K562 (cell line): ENCODE results near the gene OR10T2. TPM values are rescaled to one million over a fixed set of nuclear protein-coding genes. Genes with fewer than 3 reads are reported as not detected.

Source experiments
- ATAC-seq: fragments of 200-7000 bp; cut with Tn5 transposase; 3 replicates; pipeline ENCODE4 v1.9.1; 2020; ENCODE audit warnings: moderate library complexity
- BruUV-seq: library from RNA; stranded (reverse); fragments of 400-500 nt; replicated peaks from 2 replicates; lab custom pipeline; 2021; lab: Mats Ljungman, UMichigan
- CTCF ChIA-PET: fragments of 300-600 bp; formaldehyde crosslinking; extraction: SDS; loops from one replicate; lab custom pipeline; 2021; ENCODE audit warnings: low intra/inter-chr PET ratio; lab: Yijun Ruan, JAX
- POLR2A ChIA-PET: fragments of 300-600, 350-650 bp; sonication (Branson Sonifier 250); formaldehyde crosslinking; extraction: SDS; loops from one replicate; lab custom pipeline; 2021; ENCODE audit warnings: antibody characterized with exemption, inconsistent platforms; lab: Yijun Ruan, JAX
- DNase-seq, 4 experiments: peaks; one replicate each; pipeline versions ENCODE4 v3.0.0 to v3.0.0-alpha.2; 2011 to 2018; ENCODE audit warnings: low spot score in 3 of 4, mixed read lengths in 3 of 4; ENCODE audit errors: extremely low read depth in 1 of 4
- FAIRE-seq: peaks from 2 replicates; lab custom pipeline; 2011; peaks lifted over from hg19 to GRCh38; lab: Jason Lieb, UNC
- H2AFZ ChIP-seq: 2 replicates; pipeline ENCODE4 v1.6.0; 2011; ENCODE audit warnings: low read depth, low read length, control low read depth, inconsistent platforms
- H3K27ac ChIP-seq: fragments of 200-600 bp; 3 replicates; pipeline ENCODE4 v1.8.0; 2011; ENCODE audit warnings: low read depth, mild to moderate bottlenecking, control low read depth, inconsistent platforms, low read length, moderate library complexity, mixed read lengths; ENCODE audit errors: extremely low read depth
- H3K27me3 ChIP-seq, 2 experiments: fragments of 300-600 bp in 1 of 2; 2 replicates in 1 of 2; 3 replicates in 1 of 2; pipeline versions ENCODE4 v1.6.0 to v1.8.0; 2011; ENCODE audit warnings: inconsistent platforms in 2 of 2, low read length in 2 of 2, mild to moderate bottlenecking in 1 of 2, mixed read lengths in 1 of 2, moderate library complexity in 1 of 2; ENCODE audit not compliant: control insufficient read depth in 2 of 2, insufficient read depth in 2 of 2
- H3K36me3 ChIP-seq: fragments of 300-600 bp; 3 replicates; pipeline ENCODE4 v1.8.0; 2011; ENCODE audit warnings: mild to moderate bottlenecking, low read length, inconsistent platforms; ENCODE audit not compliant: control insufficient read depth, insufficient read depth
- H3K4me1 ChIP-seq, 2 experiments: fragments of 200-600 bp in 1 of 2; replicated peaks in 1 of 2; 2 replicates in 1 of 2; 3 replicates in 1 of 2; pipeline versions ENCODE4 v1.5.1 to v1.8.0; 2011; ENCODE audit warnings: inconsistent platforms in 2 of 2, low read length in 2 of 2, mild to moderate bottlenecking in 1 of 2, mixed read lengths in 1 of 2, moderate library complexity in 1 of 2; ENCODE audit not compliant: control insufficient read depth in 2 of 2, insufficient read depth in 2 of 2
- H3K4me2 ChIP-seq: 2 replicates; pipeline ENCODE4 v1.6.1; 2011; ENCODE audit warnings: low read length, control low read depth, inconsistent platforms, mixed read lengths; ENCODE audit not compliant: insufficient read depth
- H3K4me3 ChIP-seq: fragments of 200-600 bp; sonication (generic), shearing (Covaris generic); 2 replicates; pipeline ENCODE4 v1.5.1; 2016; ENCODE audit warnings: control low read depth, inconsistent platforms
- H3K79me2 ChIP-seq: fragments of 200-600 bp; 3 replicates; pipeline ENCODE4 v1.8.0; 2011; ENCODE audit warnings: low read length, inconsistent platforms; ENCODE audit not compliant: control insufficient read depth, insufficient read depth
- H3K9ac ChIP-seq, 2 experiments: 2 replicates each; pipeline versions ENCODE4 v1.6.0 to v1.6.1; 2011; ENCODE audit warnings: low read depth in 2 of 2, low read length in 2 of 2, control low read depth in 1 of 2, inconsistent platforms in 1 of 2, mild to moderate bottlenecking in 1 of 2, mixed read lengths in 1 of 2; ENCODE audit not compliant: insufficient read depth in 1 of 2
- H3K9me1 ChIP-seq: one replicate; pipeline ENCODE4 v1.6.0; 2011; ENCODE audit warnings: inconsistent platforms, mild to moderate bottlenecking, low read length, moderate library complexity; ENCODE audit not compliant: control insufficient read depth, insufficient read depth
- H3K9me3 ChIP-seq: replicated peaks from 2 replicates; pipeline ENCODE4 v1.5.1; 2011; ENCODE audit warnings: low read depth, low read length, inconsistent platforms; ENCODE audit not compliant: control insufficient read depth, insufficient read depth
- H4K20me1 ChIP-seq: replicated peaks from 2 replicates; pipeline ENCODE4 v1.6.1; 2011; ENCODE audit warnings: low read length, inconsistent platforms, mixed read lengths; ENCODE audit not compliant: control insufficient read depth, insufficient read depth
- CBX5 ChIP-seq: IDR thresholded peaks from 2 replicates; pipeline ENCODE4 v1.6.1; 2014; ENCODE audit warnings: low read depth, borderline replicate concordance
- EP300 ChIP-seq: IDR thresholded peaks from 2 replicates; pipeline ENCODE4 v1.6.1; 2012; ENCODE audit warnings: low read length, improper control_type of control experiment
- ESRRA ChIP-seq: fragments of 450-650 bp; IDR thresholded peaks from 2 replicates; pipeline ENCODE4 v1.6.1; 2014; ENCODE audit warnings: low read depth, mild to moderate bottlenecking, moderate library complexity, borderline replicate concordance
- FOXM1 ChIP-seq, 2 experiments: fragments of 450-650 bp in 1 of 2; sonication (generic) in 1 of 2; formaldehyde crosslinking in 1 of 2; IDR thresholded peaks; 2 replicates each; pipeline versions ENCODE4 v1.6.1 to v1.9.0; 2017 to 2022; ENCODE audit warnings: low read depth in 2 of 2, mild to moderate bottlenecking in 2 of 2, missing genetic modification reagents in 1 of 2, moderate library complexity in 1 of 2
- KAT7 ChIP-seq: sonication (generic); formaldehyde crosslinking; IDR thresholded peaks from 2 replicates; pipeline ENCODE4 v1.8.0; 2022; ENCODE audit warnings: missing genetic modification reagents, mild to moderate bottlenecking, borderline replicate concordance
- MED1 ChIP-seq: sonication (generic); formaldehyde crosslinking; IDR thresholded peaks from 2 replicates; pipeline ENCODE4 v1.8.1; 2023; ENCODE audit warnings: missing genetic modification reagents, borderline replicate concordance
- MIER1 ChIP-seq: fragments of 450-650 bp; IDR thresholded peaks from 2 replicates; pipeline ENCODE4 v1.6.1; 2016; ENCODE audit warnings: antibody characterized with exemption, mild to moderate bottlenecking, low read depth
- MTA2 ChIP-seq: fragments of 450-650 bp; IDR thresholded peaks from 2 replicates; pipeline ENCODE4 v1.6.1; 2016; ENCODE audit warnings: low read depth
- PPARD ChIP-seq: fragments of 250-450 bp; sonication (Bioruptor Pico); IDR thresholded peaks from 2 replicates; pipeline ENCODE4 v1.8.0; 2022; ENCODE audit warnings: inconsistent platforms, mild to moderate bottlenecking, moderate library complexity
- TBL1XR1 ChIP-seq, 2 experiments: IDR thresholded peaks; 2 replicates each; pipeline ENCODE4 v1.6.1; 2012; ENCODE audit warnings: improper control_type of control experiment in 2 of 2, low read length in 2 of 2, mild to moderate bottlenecking in 1 of 2
- ZNF165 ChIP-seq: fragments of 250-450 bp; sonication (Bioruptor Pico); IDR thresholded peaks from 2 replicates; pipeline ENCODE4 v1.4.0; 2020; ENCODE audit warnings: borderline replicate concordance
- ZNF764 ChIP-seq: fragments of 250-450 bp; sonication (Bioruptor Pico); IDR thresholded peaks from 2 replicates; pipeline ENCODE4 v1.4.0; 2020; ENCODE audit warnings: low read depth, mild to moderate bottlenecking, moderate library complexity
- WGBS: fragments of 100-300 bp; shearing (Covaris generic); methylation state at CpG from one replicate; pipeline ENCODE4 v1.1.6; 2016; ENCODE audit warnings: low coverage, mixed read lengths; ENCODE audit not compliant: insufficient coverage; ENCODE audit errors: missing lambda C conversion rate; 5-methylcytosine and 5-hydroxymethylcytosine counted together
- in situ Hi-C: fragments of 300-500 bp; cut with MboI; formaldehyde crosslinking; loops from 4 replicates; pipeline ENCODE4 v1.15.0; 2018; ENCODE audit warnings: inconsistent platforms, mixed read lengths
- intact Hi-C: fragments of 100-400 bp; cut with micrococcal nuclease; formaldehyde crosslinking; loops from 2 replicates; pipeline ENCODE4 v1.14.2; 2022
- polyA plus RNA-seq, 8 experiments: library from polyadenylated mRNA; depleted of rRNA in 4 of 8; stranded (reverse) in 5 of 8; unstranded in 3 of 8; fragments of >200 nt; fragmentation: Nextera tagmentation in 2 of 8; fragmentation: Illumina TruSeq in 1 of 8; extraction: Ambion mirVana in 2 of 8; extraction: Trizol in 1 of 8; gene quantifications; 2 replicates each; pipeline versions ENCODE4 v1.2.1 to v1.2.3, GENCODE V29; 2011 to 2014; ENCODE audit warnings: inconsistent platforms in 1 of 8, missing spikeins in 1 of 8
- total RNA-seq, 7 experiments: library from RNA; depleted of rRNA in 6 of 7; stranded (reverse); fragments of >200 nt in 6 of 7; fragmentation: Illumina TruSeq in 2 of 7; extraction: Trizol in 2 of 7; gene quantifications; 2 replicates each; pipeline versions ENCODE4 v1.2.1 to v1.2.3, GENCODE V29; 2011 to 2021; ENCODE audit warnings: low replicate concordance in 1 of 7
- TF ChIP-seq, protein P1 (sequence below): fragments of 200-400 bp; formaldehyde crosslinking; IDR thresholded peaks from 2 replicates; pipeline ENCODE4 v1.6.1; 2017; ENCODE audit warnings: mild to moderate bottlenecking, low read depth, low read length, moderate library complexity
- TF ChIP-seq, protein P2 (sequence below), 2 experiments: IDR thresholded peaks; 2 replicates each; pipeline ENCODE4 v1.6.1; 2012; ENCODE audit warnings: improper control_type of control experiment in 2 of 2, low read depth in 2 of 2, low read length in 2 of 2, borderline replicate concordance in 1 of 2
- TF ChIP-seq, protein P3 (sequence below), 2 experiments: fragments of 450-650 bp in 1 of 2; sonication (generic) in 1 of 2; formaldehyde crosslinking in 1 of 2; IDR thresholded peaks in 1 of 2; conservative IDR thresholded peaks in 1 of 2; 2 replicates each; pipeline versions ENCODE4 v1.6.1 to v1.8.1; 2016 to 2023; ENCODE audit warnings: mild to moderate bottlenecking in 2 of 2, moderate library complexity in 2 of 2, inconsistent platforms in 1 of 2, missing genetic modification reagents in 1 of 2
- TF ChIP-seq, protein P4 (sequence below): fragments of 250-450 bp; sonication (Bioruptor Pico); IDR thresholded peaks from 2 replicates; pipeline ENCODE4 v1.8.0; 2022; ENCODE audit warnings: moderate library complexity, mild to moderate bottlenecking, inconsistent platforms

Gene OR10T2
- total and polyA plus RNA-seq, 9 of the 15 experiments (the other 6 are each of a cell fraction or from before 2014, with no cell fraction given) = not detected

DNA sequence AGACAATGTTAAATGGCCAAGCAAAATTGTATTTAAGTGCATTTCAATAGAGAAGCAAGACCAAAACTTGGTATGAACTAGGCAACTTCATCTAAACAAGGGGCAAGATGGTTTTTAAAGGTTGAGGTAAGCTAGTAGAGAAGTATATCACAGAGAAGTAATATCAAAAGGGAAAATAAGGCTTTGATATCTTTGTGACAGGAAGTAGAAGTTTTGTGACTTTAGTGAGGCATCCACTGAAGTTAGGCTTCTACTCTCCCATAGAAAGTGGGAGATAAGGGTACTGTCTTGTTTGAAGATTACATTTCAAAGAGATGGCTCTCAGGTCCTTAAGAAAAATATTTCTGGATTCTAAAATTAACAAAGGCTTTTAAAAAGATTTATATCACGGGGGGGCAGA, 8.9 kb downstream of the OR10T2 start:
- no peak for DNase-seq
- in situ Hi-C loops = no loop called here
- no peak for TF ChIP-seq ZNF764 (CRISPR knock-in tag)
- TF ChIP-seq FOXM1 (IDR thresholded peaks at IDR 0.05; ENCODE audit: low read depth) = no peak
- TF ChIP-seq FOXM1 (CRISPR knock-in tag; IDR thresholded peaks at IDR 0.05; ENCODE audit: low read depth) = no peak
- TF ChIP-seq PPARD (CRISPR knock-in tag) = no peak
- TF ChIP-seq, protein P1, sequence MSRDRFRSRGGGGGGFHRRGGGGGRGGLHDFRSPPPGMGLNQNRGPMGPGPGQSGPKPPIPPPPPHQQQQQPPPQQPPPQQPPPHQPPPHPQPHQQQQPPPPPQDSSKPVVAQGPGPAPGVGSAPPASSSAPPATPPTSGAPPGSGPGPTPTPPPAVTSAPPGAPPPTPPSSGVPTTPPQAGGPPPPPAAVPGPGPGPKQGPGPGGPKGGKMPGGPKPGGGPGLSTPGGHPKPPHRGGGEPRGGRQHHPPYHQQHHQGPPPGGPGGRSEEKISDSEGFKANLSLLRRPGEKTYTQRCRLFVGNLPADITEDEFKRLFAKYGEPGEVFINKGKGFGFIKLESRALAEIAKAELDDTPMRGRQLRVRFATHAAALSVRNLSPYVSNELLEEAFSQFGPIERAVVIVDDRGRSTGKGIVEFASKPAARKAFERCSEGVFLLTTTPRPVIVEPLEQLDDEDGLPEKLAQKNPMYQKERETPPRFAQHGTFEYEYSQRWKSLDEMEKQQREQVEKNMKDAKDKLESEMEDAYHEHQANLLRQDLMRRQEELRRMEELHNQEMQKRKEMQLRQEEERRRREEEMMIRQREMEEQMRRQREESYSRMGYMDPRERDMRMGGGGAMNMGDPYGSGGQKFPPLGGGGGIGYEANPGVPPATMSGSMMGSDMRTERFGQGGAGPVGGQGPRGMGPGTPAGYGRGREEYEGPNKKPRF = no peak
- TF ChIP-seq, protein P2, sequence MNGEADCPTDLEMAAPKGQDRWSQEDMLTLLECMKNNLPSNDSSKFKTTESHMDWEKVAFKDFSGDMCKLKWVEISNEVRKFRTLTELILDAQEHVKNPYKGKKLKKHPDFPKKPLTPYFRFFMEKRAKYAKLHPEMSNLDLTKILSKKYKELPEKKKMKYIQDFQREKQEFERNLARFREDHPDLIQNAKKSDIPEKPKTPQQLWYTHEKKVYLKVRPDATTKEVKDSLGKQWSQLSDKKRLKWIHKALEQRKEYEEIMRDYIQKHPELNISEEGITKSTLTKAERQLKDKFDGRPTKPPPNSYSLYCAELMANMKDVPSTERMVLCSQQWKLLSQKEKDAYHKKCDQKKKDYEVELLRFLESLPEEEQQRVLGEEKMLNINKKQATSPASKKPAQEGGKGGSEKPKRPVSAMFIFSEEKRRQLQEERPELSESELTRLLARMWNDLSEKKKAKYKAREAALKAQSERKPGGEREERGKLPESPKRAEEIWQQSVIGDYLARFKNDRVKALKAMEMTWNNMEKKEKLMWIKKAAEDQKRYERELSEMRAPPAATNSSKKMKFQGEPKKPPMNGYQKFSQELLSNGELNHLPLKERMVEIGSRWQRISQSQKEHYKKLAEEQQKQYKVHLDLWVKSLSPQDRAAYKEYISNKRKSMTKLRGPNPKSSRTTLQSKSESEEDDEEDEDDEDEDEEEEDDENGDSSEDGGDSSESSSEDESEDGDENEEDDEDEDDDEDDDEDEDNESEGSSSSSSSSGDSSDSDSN (IDR thresholded peaks at IDR 0.05; ENCODE audit: borderline replicate concordance in 1 of 2, low read depth in 2 of 2, low read length in 2 of 2) = no peak
- no peak for TF ChIP-seq MED1
- TF ChIP-seq, protein P3, sequence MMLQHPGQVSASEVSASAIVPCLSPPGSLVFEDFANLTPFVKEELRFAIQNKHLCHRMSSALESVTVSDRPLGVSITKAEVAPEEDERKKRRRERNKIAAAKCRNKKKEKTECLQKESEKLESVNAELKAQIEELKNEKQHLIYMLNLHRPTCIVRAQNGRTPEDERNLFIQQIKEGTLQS (IDR thresholded peaks at IDR 0.05) = no peak
- TF ChIP-seq, protein P3 (CRISPR knock-in tag; conservative IDR thresholded peaks at IDR 0.05) = no peak
- TF ChIP-seq KAT7 (CRISPR knock-in tag) = no peak
- TF ChIP-seq ZNF165 (CRISPR knock-in tag) = no peak
- TF ChIP-seq TBL1XR1 (IDR thresholded peaks at IDR 0.05; ENCODE audit: low read length in 2 of 2) = no peak
- TF ChIP-seq EP300 = no peak
- TF ChIP-seq MTA2 = no peak
- TF ChIP-seq MIER1 = no peak
- TF ChIP-seq, protein P4, sequence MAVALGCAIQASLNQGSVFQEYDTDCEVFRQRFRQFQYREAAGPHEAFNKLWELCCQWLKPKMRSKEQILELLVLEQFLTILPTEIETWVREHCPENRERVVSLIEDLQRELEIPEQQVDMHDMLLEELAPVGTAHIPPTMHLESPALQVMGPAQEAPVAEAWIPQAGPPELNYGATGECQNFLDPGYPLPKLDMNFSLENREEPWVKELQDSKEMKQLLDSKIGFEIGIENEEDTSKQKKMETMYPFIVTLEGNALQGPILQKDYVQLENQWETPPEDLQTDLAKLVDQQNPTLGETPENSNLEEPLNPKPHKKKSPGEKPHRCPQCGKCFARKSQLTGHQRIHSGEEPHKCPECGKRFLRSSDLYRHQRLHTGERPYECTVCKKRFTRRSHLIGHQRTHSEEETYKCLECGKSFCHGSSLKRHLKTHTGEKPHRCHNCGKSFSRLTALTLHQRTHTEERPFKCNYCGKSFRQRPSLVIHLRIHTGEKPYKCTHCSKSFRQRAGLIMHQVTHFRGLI (CRISPR knock-in tag) = no peak
- TF ChIP-seq ESRRA = no peak
- TF ChIP-seq CBX5 = no peak

More for the DNA sequence above, 8.9 kb downstream of the OR10T2 start:
- no peak for FAIRE-seq
- no peak overlapping the region for H3K27ac ChIP-seq
- H3K4me1 ChIP-seq = no peaks in the 10 kb centered on the region
- ATAC-seq = no peak
- H3K36me3 ChIP-seq = no peaks in the 10 kb centered on the region
- WGBS = 0% methylated on average over 1 of the region's 1 CpG
- H3K27me3 ChIP-seq = no peaks in the 10 kb centered on the region
- CTCF ChIA-PET = no interaction called here
- H3K79me2 ChIP-seq = no peaks in the 10 kb centered on the region
- intact Hi-C loops = no loop called here
- no peaks in the 10 kb centered on the region for H4K20me1 ChIP-seq
- H3K9ac ChIP-seq = no peak overlapping the region
- no peaks in the 10 kb centered on the region for H3K9me3 ChIP-seq
- POLR2A ChIA-PET = no interaction called here
- no peaks in the 10 kb centered on the region for H3K9me1 ChIP-seq
- no peak overlapping the region for H2AFZ ChIP-seq
- no peak overlapping the region for H3K4me3 ChIP-seq
- no TSS peak for BruUV-seq
- no peak overlapping the region for H3K4me2 ChIP-seq
